ENCODE data around the gene OTUD7B. TPM values are rescaled to one million over a fixed set of nuclear protein-coding genes. Genes with fewer than 3 reads are reported as not detected.

The OTUD7B gene
- total RNA-seq, 4 donors from 2014 or later: 9.7 to 44.9 (median 28.8) TPM

- Histone ChIP-seq H3K4me1 (no peaks in the 10 kb centered on the region), H3K4me3 (no peak overlapping the region), H3K27ac (no peak overlapping the region), H3K9me3 (no peaks in the 10 kb centered on the region), H3K27me3 (no peaks in the 10 kb centered on the region), H3K36me3 (no peaks in the 10 kb centered on the region)
- TF ChIP-seq, protein P1, sequence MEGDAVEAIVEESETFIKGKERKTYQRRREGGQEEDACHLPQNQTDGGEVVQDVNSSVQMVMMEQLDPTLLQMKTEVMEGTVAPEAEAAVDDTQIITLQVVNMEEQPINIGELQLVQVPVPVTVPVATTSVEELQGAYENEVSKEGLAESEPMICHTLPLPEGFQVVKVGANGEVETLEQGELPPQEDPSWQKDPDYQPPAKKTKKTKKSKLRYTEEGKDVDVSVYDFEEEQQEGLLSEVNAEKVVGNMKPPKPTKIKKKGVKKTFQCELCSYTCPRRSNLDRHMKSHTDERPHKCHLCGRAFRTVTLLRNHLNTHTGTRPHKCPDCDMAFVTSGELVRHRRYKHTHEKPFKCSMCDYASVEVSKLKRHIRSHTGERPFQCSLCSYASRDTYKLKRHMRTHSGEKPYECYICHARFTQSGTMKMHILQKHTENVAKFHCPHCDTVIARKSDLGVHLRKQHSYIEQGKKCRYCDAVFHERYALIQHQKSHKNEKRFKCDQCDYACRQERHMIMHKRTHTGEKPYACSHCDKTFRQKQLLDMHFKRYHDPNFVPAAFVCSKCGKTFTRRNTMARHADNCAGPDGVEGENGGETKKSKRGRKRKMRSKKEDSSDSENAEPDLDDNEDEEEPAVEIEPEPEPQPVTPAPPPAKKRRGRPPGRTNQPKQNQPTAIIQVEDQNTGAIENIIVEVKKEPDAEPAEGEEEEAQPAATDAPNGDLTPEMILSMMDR (IDR thresholded peaks at IDR 0.05): no peak
- TF ChIP-seq POLR2A (IDR thresholded peaks at IDR 0.05): no peak
- intact Hi-C loops (cut with DNase I; ENCODE audit: low total_unique reads): loop anchor here (10.0 kb wide), 1 partner anchor 207 kb away; no protein-coding TSS in a partner anchor
- DNase-seq: no peak
These were observed 42.9 kb downstream of the OTUD7B start for GRCh38 chr1:149967646-149968045.

DNA sequence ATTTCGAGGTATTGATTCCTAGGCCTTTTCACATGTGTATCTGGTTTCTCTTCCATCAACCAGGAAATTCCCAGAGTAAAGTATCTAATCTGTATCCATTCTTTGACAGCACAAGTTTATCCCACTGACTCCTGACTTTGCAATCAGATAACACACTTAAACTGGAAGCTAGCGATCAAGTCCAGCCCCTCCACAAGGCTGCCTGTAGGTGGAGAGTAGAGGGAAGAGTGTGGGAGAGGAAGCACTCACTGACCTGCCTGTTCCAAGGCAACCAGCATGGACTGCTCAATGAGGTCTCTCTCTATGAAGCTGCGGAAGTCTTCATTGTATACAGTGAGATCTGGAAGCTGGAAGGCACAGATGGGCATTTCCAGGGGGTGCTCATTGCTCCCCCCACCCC lies 43.5 kb downstream of the OTUD7B start:
- Histone ChIP-seq H3K36me3 (no peaks in the 10 kb centered on the region), H3K4me3 (no peak overlapping the region), H3K27me3 (no peaks in the 10 kb centered on the region), H3K4me1 (no peaks in the 10 kb centered on the region), H3K9me3 (no peaks in the 10 kb centered on the region), H3K27ac (no peak overlapping the region)
- DNase-seq: no peak
- intact Hi-C loops (cut with DNase I; ENCODE audit: low total_unique reads): loop anchor here (10.0 kb wide), 1 partner anchor 208 kb away; no protein-coding TSS in a partner anchor
- TF ChIP-seq, protein P1 (IDR thresholded peaks at IDR 0.05): no peak
- no peak for TF ChIP-seq POLR2A (IDR thresholded peaks at IDR 0.05)

DNA sequence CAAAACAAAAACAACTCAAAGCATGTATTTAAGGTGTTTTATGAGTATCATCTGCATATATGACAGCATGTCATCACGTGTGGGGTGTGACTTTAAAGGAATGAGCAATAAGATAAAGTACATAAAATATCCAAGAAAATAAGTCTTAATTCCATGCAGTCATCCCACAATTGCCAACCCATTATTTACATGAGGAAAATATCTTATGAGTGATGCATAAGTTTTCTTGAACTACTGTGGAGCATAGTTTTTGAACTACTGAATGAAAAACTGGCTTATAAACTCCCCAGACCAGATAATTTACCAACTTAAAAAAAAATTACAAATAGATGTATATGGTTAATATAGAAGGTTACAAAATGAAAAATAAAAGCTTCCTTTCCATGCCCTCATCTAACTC lies 44.1 kb downstream of the OTUD7B start:
- intact Hi-C loops (cut with DNase I; ENCODE audit: low total_unique reads): loop anchor here (10.0 kb wide), 1 partner anchor 208 kb away; no protein-coding TSS in a partner anchor
- TF ChIP-seq POLR2A (IDR thresholded peaks at IDR 0.05): no peak
- TF ChIP-seq, protein P1 (IDR thresholded peaks at IDR 0.05): no peak
- no peaks in the 10 kb centered on the region for H3K36me3 ChIP-seq
- DNase-seq: no peak
- no peaks in the 10 kb centered on the region for H3K27me3 ChIP-seq
- H3K4me1 ChIP-seq: no peaks in the 10 kb centered on the region
- H3K4me3 ChIP-seq: no peak overlapping the region
- no peak overlapping the region for H3K27ac ChIP-seq
- H3K9me3 ChIP-seq: no peaks in the 10 kb centered on the region

DNA sequence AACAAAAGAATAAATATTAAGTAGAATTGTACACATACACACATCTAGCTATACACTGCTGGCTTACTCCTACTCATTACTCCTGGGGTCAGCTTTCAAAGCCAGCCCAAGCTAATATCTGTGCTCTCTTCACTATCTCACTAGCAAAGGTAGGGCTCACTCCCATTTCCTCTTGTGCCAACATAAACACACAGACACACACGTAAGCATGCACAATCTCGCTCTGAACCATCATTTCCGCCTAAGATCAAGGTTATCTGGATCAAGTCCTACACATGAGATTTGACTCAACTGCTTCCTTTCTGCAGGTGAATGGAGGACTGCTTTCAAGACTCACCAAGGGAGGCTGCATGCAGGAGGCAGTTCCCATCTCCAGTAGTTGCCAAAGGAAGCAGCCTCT lies 45.1 kb downstream of the OTUD7B start:
- H3K4me1 ChIP-seq: no peaks in the 10 kb centered on the region
- no peaks in the 10 kb centered on the region for H3K9me3 ChIP-seq
- no peaks in the 10 kb centered on the region for H3K27me3 ChIP-seq
- no peak overlapping the region for H3K27ac ChIP-seq
- DNase-seq: no peak
- no peak overlapping the region for H3K4me3 ChIP-seq
- no peaks in the 10 kb centered on the region for H3K36me3 ChIP-seq
- intact Hi-C loops (cut with DNase I; ENCODE audit: low total_unique reads): loop anchor here (10.0 kb wide), 1 partner anchor 209 kb away; no protein-coding TSS in a partner anchor
- TF ChIP-seq, protein P1 (IDR thresholded peaks at IDR 0.05): no peak
- TF ChIP-seq POLR2A (IDR thresholded peaks at IDR 0.05): no peak

DNA sequence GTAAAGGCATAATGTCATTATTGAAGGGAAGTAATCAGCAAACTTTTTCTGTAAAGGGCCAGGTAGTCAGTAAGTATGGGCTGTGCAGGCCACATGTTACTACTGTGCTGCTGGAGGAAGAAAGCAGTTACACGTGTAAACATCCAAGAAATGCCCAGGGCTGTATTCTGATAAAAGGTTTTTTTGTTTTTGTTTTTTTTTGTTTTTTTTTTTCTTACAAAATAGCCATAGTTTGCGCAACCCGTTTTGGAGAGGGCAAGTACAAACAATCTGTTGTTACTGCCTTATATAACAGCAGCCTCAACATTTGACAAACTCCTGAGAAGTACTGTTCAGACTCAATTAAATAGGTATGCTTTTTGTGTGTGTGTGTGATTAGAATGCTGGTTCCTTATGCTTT lies 47.2 kb downstream of the OTUD7B start:
- Histone ChIP-seq H3K27ac (peak overlapping the region; percentile 3 to 37), H3K4me1 (no peaks in the 10 kb centered on the region), H3K36me3 (no peaks in the 10 kb centered on the region), H3K4me3 (no peak overlapping the region), H3K27me3 (no peaks in the 10 kb centered on the region), H3K9me3 (no peaks in the 10 kb centered on the region)
- intact Hi-C loops (cut with DNase I; ENCODE audit: low total_unique reads): loop anchor here (5.0 to 10.0 kb wide), 2 partner anchors 89 to 211 kb away; no protein-coding TSS in a partner anchor
- DNase-seq: no peak
- TF ChIP-seq, protein P1 (IDR thresholded peaks at IDR 0.05): no peak
- TF ChIP-seq POLR2A (IDR thresholded peaks at IDR 0.05): no peak
